Measurements from ENCODE around the gene FAM149B1. TPM values are rescaled to one million over a fixed set of nuclear protein-coding genes. Genes with fewer than 3 reads are reported as not detected.

The FAM149B1 gene
- total RNA-seq, 1 experiment from 2014 or later: 17.5 TPM

DNA sequence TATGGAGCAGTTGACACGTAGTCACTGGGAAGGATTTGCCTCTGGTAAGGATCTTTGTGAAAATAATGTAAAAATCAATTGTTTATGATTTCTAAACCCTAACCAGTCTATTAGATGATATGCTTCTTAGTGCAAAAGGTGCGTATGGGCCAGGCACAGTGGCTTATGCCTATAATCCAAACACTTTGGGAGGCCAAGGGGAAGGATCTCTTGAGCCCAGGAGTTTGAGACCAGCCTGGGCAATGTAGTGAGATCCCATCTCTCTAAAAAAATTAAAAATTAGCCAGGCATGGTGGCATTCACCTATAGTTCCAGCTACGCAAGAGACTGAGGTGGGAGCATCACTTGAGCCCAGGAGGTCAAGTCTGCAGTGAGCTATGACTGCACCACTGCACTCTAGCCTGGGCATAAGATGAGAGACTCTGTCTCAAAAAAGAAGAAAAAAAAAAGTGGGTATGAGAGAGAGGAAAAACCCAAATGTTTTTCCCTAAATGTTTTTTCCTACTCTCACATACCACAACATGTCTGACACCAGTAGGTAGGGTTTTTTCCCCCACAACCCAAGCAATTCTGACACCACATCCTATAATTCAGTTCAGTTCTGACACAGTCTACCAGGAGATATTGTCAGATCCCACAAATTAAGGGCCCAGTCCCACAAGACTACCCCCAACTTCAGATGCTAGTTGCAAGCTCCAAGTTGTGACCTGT, 42.6 kb downstream of the FAM149B1 start:
- TF ChIP-seq EZH2 (IDR thresholded peaks at IDR 0.05) (no peak), RAD21 (IDR thresholded peaks at IDR 0.05; ENCODE audit: low read depth) (no peak), ZNF274 (IDR thresholded peaks at IDR 0.05; ENCODE audit: low read depth, low read length) (no peak), TCF7L2 (IDR thresholded peaks at IDR 0.05; ENCODE audit: borderline replicate concordance, extremely low read depth, insufficient read depth, insufficient read length) (no peak)
- TF ChIP-seq, protein P1, sequence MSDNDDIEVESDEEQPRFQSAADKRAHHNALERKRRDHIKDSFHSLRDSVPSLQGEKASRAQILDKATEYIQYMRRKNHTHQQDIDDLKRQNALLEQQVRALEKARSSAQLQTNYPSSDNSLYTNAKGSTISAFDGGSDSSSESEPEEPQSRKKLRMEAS (IDR thresholded peaks at IDR 0.05): no peak
- no peak for DNase-seq (ENCODE audit: low read depth, low spot score)
- no peak for ATAC-seq
- no peak overlapping the region for H2AFZ ChIP-seq (ENCODE audit: low read depth, low read length, poor library complexity, severe bottlenecking)
- no peak overlapping the region for H3K4me2 ChIP-seq (ENCODE audit: low read length)
- no peak overlapping the region for H3K4me3 ChIP-seq (replicated peaks in 1 of 2; ENCODE audit: low read depth in 1 of 2, low read length in 2 of 2)
- H3K9ac ChIP-seq (ENCODE audit: low read length): no peak overlapping the region
- no peaks in the 10 kb centered on the region for H3K9me3 ChIP-seq (ENCODE audit: control insufficient read depth in 1 of 2, insufficient read depth in 1 of 2, low read depth in 1 of 2, low read length in 2 of 2)
- no TSS peak for BruUV-seq (replicated peaks)
- H3K79me2 ChIP-seq (ENCODE audit: insufficient read depth, low read length): no peaks in the 10 kb centered on the region
- H4K20me1 ChIP-seq (ENCODE audit: insufficient read depth): no peaks in the 10 kb centered on the region
- no peak overlapping the region for H3K27ac ChIP-seq (ENCODE audit: low read depth, low read length)
- H3K4me1 ChIP-seq (ENCODE audit: control insufficient read depth in 1 of 2, insufficient read depth in 2 of 2, low read length in 2 of 2): no peaks in the 10 kb centered on the region
- ChIA-PET CTCF (no interaction called here), RAD21 (ENCODE audit: low non-redundant PET in 1 of 2, low total read pairs in 2 of 2, uncharacterized antibody in 2 of 2, unreplicated experiment in 2 of 2) (no interaction called here), POLR2A (no interaction called here)
- intact Hi-C loops (cut with micrococcal nuclease): no loop called here
- H3K36me3 ChIP-seq (ENCODE audit: control insufficient read depth in 1 of 2, insufficient read depth in 2 of 2, low read length in 2 of 2): no peaks in the 10 kb centered on the region
- no peaks in the 10 kb centered on the region for H3K27me3 ChIP-seq (ENCODE audit: insufficient read depth, low read length)
- no peaks in the 10 kb centered on the region for H3K9me2 ChIP-seq (ENCODE audit: insufficient read depth)

DNA sequence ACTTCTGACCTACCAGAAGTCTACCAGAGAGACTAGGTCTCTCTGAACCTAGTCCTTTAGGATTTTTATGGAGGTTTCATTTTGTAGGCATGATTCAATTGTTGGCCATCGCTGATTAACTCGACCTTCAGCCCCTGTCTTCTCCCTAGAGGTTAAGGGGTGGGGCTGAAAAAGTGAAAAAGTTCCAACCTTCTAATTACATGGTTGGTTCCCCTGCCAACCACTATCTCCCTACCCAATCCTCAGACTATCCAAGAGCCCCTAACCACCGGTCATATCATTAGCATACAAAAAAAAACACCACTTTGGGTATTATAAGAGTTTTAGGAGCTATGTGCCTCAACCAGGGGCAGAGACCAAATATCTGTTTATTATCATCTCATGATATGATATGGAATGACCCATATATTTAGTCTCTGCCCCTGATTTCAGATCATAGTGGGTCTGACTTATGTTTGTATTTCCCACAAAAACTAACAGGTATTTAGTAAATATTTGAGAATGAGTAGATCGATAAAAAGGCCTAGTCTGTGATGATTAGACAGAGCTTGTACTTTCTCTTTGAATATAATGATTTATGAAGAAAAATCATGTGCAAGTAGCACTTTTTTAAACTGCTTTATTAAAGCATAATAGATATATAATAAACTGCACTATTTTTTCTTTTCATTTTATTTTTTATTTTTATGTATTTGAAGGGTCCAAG, 43.3 kb downstream of the FAM149B1 start:
- DNase-seq (ENCODE audit: low read depth, low spot score) (no peak), ATAC-seq (no peak)
- intact Hi-C loops (cut with micrococcal nuclease): no loop called here
- Histone ChIP-seq H3K9ac (ENCODE audit: low read length) (no peak overlapping the region), H4K20me1 (ENCODE audit: insufficient read depth) (no peaks in the 10 kb centered on the region), H3K9me3 (ENCODE audit: control insufficient read depth in 1 of 2, insufficient read depth in 1 of 2, low read depth in 1 of 2, low read length in 2 of 2) (no peaks in the 10 kb centered on the region), H3K9me2 (ENCODE audit: insufficient read depth) (no peaks in the 10 kb centered on the region), H3K79me2 (ENCODE audit: insufficient read depth, low read length) (no peaks in the 10 kb centered on the region), H2AFZ (ENCODE audit: low read depth, low read length, poor library complexity, severe bottlenecking) (no peak overlapping the region), H3K4me3 (replicated peaks in 1 of 2; ENCODE audit: low read depth in 1 of 2, low read length in 2 of 2) (no peak overlapping the region), H3K4me2 (ENCODE audit: low read length) (no peak overlapping the region), H3K36me3 (ENCODE audit: control insufficient read depth in 1 of 2, insufficient read depth in 2 of 2, low read length in 2 of 2) (no peaks in the 10 kb centered on the region), H3K27ac (ENCODE audit: low read depth, low read length) (no peak overlapping the region), H3K27me3 (ENCODE audit: insufficient read depth, low read length) (no peaks in the 10 kb centered on the region), H3K4me1 (ENCODE audit: control insufficient read depth in 1 of 2, insufficient read depth in 2 of 2, low read length in 2 of 2) (no peaks in the 10 kb centered on the region)
- ChIA-PET RAD21 (ENCODE audit: low non-redundant PET in 1 of 2, low total read pairs in 2 of 2, uncharacterized antibody in 2 of 2, unreplicated experiment in 2 of 2) (no interaction called here), POLR2A (no interaction called here), CTCF (no interaction called here)
- no peak for TF ChIP-seq JUND (IDR thresholded peaks at IDR 0.05)
- no TSS peak for BruUV-seq (replicated peaks)

All from HCT116 (cell line).